HG03060 (cell line): ENCODE measurements around the gene NPTXR.

Source experiments
- ATAC-seq: cut with Tn5 transposase; IDR thresholded peaks from one replicate; pipeline ENCODE4 v1.9.1; 2021; ENCODE audit warnings: low read depth, moderate number of reproducible peaks; ENCODE audit not compliant: unreplicated experiment

The NPTXR gene

DNA sequence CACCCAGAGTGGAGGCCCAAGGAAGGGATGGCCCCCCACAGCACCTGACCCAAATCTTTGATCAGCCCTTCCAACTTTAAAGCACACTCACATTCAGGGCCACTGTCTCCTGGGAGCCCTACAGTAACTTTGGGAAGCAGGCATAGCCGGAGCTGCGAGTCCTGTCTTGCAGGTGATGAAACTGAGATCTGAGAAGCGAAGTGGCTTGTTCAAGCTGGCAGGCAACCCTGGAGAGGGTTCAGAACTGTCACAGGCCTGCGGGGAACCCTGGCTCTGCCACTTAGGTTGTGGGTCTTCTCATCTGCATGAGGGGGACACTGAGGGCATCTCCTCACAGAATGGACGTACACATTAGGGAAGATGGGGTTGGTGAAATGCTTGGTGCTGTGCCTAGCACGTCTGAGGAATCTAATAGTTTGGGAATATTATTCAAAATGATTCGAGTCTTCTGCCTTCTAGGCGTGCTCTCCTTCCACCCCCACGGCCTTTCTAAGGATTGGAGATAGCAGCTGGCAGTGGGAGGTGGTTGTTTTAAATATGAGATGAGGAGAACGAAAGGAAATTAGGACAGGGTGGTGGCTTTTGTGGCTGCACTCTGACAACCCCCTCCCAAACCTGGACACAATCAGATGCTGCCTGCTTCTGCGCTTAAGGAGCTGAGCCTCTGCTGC is 69.2 kb downstream of the NPTXR start:
- no peak for ATAC-seq

DNA sequence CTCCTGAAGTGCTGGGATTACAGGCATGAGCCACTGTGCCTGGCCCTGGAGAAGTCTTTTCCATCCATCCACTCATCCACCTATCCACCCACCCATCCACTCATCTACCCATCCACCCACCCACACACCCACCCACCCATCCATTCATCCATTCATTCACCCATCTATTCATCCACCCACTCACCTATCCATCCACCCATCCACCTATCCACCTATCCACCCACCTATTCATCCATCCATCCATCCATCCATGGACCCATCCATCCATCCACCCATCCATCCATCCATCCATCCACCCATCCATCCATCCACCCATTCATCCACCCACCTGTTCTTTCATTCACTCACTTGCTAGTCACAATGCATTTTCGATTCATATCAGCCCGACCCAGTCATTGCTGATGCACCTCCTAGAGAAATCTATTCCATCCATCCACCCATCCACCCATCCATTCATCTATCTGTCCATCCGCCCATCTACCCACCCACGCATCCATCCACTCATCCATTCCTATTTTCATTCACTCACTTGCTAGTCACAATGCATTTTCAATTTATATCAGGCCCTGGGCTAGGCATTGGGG is 70.4 kb downstream of the NPTXR start:
- no peak for ATAC-seq

GRCh38 chr22:38772623-38772873 is 71.3 kb downstream of the NPTXR start:
- ATAC-seq: no peak

- ATAC-seq: no peak
These were observed 73.4 kb downstream of the NPTXR start for GRCh38 chr22:38770257-38770949.
